Testis (tissue), 2 donors: Measurements from ENCODE around the gene DCHS2.

ENCODE experiments used
- CTCF ChIP-seq, 3 experiments: fragments of 450-650 bp in 2 of 3; fragments of 200-600 bp in 1 of 3; sonication (generic) in 1 of 3; IDR thresholded peaks; one replicate each; pipeline ENCODE4 v1.5.1; 2016 to 2019; ENCODE audit warnings: antibody characterized with exemption in 3 of 3, mild to moderate bottlenecking in 2 of 3, moderate library complexity in 1 of 3
- POLR2A ChIP-seq: fragments of 450-650 bp; IDR thresholded peaks from one replicate; pipeline ENCODE4 v1.6.1; 2017; ENCODE audit warnings: antibody characterized with exemption, mild to moderate bottlenecking, moderate library complexity

- TF ChIP-seq CTCF (IDR thresholded peaks at IDR 0.05), result no peak
- no peak for TF ChIP-seq POLR2A
Measured at GRCh38 chr4:154519214-154519613, 27.6 kb upstream of the DCHS2 start.
